Right renal cortex interstitium (tissue), 3 donors: Measurements from ENCODE around the gene KLHL8. TPM values are rescaled to one million over a fixed set of nuclear protein-coding genes. Genes with fewer than 3 reads are reported as not detected.

Experiments
- DNase-seq, 3 donors: peaks; one replicate each; pipeline ENCODE4 v3.0.0-alpha.2; 2013; ENCODE audit warnings: low read depth in 3 of 3, low spot score in 2 of 3
- polyA plus RNA-seq, 3 donors: library from polyadenylated mRNA; unstranded; fragments of 120-200 nt; gene quantifications; one replicate each; pipeline ENCODE4 v1.2.1, GENCODE V29; 2013; ENCODE audit not compliant: insufficient read length in 3 of 3

Gene KLHL8
- polyA plus RNA-seq: 10 to 100 TPM; 24.2 to 25.8 (median 24.7) TPM

DNA sequence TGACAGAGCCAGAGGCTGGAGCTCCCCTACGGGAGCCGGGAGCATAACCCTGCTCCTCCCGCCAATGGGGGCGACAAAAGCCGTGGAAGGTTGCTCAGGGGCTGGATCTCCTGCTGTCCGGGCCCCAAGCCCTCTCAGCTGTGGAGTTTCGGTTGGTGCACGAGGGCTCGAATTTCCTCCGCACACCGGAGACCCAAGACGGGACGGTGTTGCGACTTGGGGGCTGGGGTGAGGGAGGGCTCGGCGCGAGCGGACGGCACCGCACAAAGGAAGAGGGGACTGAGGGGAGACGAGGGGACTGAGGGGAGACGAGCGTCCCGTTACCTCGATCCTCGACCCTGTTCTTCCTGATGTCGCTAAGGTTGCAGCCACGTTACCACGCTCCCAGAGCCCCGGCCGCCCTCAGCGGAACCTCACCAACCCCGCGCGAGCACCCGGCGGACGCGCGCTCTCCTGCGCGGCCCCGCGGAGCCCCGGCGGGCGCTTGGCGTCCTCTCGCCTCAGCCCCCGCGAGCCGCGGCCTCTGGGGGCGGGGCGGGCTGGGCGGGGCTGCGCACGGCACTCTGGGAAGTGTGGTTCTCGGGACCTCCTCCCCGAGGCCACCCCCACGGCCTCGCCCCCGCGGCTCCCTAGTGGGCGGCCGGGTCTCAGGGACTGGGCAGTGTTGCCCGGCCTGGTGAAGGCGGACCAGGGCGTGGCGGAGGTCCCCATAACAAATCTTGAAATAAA, at the start of gene KLHL8:
Gene KLHL8, minus strand, starts transcription at position 525 of the 729 bp plus-strand sequence. CDS start 25,079 bp downstream, outside the sequence.
- DNase-seq: peak; percentile 57 to 80 (median 75)

- DNase-seq: no peak
Measured at GRCh38 chr4:87270144-87270543, 49.7 kb upstream of the KLHL8 start.

GRCh38 chr4:87268411-87268810, 48.0 kb upstream of the KLHL8 start:
- peak in 1 of 3 donors; percentile 27 for DNase-seq

- DNase-seq: no peak
Measured at GRCh38 chr4:87266986-87267385, 46.6 kb upstream of the KLHL8 start.

- DNase-seq: no peak
Measured at GRCh38 chr4:87262886-87263285, 42.5 kb upstream of the KLHL8 start.

DNA sequence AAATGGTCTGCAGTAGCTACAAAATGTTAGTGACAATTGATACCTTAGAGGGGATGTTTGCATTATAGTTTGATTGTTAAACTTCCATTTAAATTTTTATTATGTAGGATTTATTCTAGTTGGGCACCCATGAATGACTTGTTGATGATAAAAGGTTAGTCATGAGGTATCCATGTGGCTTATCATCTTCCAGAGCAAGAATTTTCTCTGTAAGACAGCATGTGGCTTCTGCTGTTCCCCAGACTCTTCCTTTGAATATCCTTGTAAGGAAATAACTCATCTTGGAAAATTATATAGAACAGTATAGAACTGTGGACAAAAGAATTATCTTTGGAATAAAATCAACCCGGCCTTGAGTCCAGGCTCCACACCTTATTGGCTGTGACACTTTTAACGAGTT, 40.1 kb upstream of the KLHL8 start:
- no peak for DNase-seq

DNA sequence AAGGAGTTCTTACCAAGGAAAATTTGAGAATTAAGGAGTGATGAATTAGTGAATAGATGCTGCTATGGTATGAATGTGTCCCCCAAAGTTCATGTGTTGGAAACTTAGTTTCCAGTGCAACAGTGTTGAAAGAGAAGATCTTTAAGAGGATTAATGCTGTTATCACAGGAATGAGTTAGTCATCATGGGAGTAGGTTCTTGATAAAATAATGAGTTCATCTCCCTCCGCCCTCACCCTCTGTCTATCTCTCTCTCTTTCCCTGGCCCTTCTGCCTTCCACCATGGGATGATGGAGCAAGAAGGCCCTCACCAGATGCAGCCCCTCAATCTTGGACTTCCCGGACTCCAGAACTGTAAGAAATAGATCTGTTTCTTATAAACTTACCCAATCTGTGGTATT, 38.3 kb upstream of the KLHL8 start:
- DNase-seq: no peak

- DNase-seq: no peak
Measured at GRCh38 chr4:87257523-87257922, 37.1 kb upstream of the KLHL8 start.

DNA sequence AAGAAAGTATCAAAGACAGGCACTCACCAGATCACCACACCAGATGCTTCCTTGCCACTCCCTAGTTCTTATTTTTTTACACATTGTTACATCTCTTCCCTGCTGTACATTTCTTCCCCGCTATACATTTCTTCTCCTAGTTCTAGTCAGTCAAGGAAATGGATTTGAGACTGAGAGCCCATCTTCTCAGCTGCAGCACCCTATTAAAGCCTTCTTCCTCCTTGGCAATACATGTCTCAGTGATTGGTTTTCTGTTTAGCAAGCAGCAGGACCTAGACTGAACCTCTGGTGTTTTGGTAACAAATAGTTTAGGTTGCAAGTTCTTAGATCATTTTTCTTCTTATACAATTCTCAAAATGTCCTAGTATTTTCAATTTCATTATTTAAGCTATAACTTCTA, 35.3 kb upstream of the KLHL8 start:
- no peak for DNase-seq

- no peak for DNase-seq
Measured at GRCh38 chr4:87251106-87251505, 30.7 kb upstream of the KLHL8 start.

DNA sequence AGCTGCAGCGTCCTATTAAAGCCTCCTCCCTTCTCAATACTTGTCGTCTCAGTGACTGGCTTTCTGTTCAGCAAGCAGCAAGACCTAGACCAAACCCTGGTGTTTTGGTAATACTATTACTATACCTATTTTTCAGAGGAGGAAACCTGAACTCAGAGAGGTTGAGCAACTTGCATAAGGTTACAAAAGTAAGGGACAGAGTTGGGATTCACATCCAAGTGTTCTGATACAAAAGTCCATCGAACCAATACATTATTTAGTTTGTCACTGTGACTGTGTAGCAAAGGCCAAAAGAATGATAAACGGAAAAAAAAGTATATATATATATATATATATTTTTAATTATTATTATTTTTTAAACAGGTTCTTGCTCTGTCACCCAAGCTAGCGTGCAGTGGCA, 29.9 kb upstream of the KLHL8 start:
- DNase-seq: no peak

GRCh38 chr4:87249332-87250019, 29.1 kb upstream of the KLHL8 start:
- no peak for DNase-seq

- DNase-seq: no peak
Measured at GRCh38 chr4:87243426-87244053, 23.1 kb upstream of the KLHL8 start.

GRCh38 chr4:87241336-87241735, 20.9 kb upstream of the KLHL8 start:
- DNase-seq: no peak

GRCh38 chr4:87240341-87240740, 19.9 kb upstream of the KLHL8 start:
- no peak for DNase-seq

DNA sequence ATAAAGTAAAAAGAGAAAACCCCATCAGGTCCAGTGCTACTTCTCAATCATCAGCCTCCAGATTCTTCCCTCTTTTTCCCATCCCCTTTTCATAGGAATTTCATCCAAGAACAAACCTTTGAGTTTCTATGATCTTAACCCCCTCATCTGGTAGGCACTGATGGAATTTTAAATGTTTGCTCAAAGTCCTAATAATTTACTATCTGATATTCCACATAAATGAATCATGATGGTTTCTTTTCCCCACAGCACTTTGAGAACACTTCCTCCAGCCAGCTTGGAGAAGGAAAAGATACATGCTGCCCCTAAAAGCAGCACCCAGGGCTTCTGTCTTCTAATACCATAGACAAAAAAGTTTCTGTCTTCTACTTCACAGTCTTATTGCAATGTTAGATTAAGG, 19.4 kb upstream of the KLHL8 start:
- no peak for DNase-seq

DNA sequence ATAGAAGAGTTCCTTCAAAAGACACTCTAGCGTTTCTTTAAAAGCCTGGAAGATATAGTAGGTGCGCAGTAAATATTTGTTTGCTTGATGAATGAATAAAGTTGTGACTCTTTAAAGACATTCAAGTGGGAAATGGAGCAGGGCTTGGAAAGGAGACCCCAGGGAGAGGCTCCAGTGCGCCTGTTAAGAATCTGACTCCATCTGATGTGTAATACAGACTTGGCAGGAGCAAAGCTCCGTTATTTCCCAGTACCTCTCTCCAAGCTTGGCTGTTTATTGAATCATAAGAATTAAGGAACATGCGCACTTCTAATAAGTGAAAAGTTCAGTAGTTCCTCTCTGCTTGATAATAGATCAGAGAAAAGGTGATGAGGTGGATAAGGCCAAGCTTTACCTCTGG, 18.8 kb upstream of the KLHL8 start:
- DNase-seq: no peak

DNA sequence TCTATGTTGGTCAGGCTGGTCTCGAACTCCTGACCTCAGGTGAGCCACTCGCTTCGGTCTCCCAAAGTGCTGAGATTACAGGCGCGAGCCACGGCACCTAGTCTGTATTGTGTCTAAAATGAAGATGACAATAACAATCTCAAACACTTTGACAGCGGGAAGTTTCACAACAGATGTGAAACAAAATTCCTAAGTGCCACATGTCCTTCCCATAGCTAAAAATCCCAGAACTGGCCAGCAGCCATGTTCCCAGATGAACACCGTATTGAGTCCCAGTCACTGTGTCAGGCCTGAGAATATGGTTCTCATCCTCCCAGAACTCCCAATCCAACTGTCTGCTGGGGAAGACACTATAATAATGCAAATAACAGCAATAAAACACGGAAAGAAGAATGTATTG, 16.4 kb upstream of the KLHL8 start:
- DNase-seq: no peak

- no peak for DNase-seq
Measured at GRCh38 chr4:87235020-87235671, 14.7 kb upstream of the KLHL8 start.

- DNase-seq: no peak
Measured at GRCh38 chr4:87232216-87232615, 11.8 kb upstream of the KLHL8 start.

DNA sequence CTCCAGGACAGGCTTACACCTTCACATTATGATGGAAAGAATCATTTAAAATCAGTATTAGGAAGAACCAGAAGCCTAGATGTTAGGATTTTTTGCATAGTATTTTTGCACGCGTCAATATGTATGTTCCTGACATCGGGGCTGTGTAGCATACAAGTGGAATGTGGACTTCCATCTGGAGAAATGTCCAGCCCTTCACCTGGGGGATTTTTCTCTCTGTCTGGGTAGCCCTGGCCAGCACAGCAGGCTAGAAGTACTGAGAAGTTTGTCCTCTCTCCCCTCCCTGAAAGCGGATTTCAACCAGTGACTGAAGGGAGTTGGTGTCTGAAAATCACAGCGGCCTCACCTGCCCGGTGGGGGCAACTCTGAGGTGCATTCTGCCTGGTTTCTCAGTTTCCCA, 10.4 kb upstream of the KLHL8 start:
- DNase-seq: no peak
